HepG2 (cell line): ENCODE results near the gene CNPPD1. TPM values are rescaled to one million over a fixed set of nuclear protein-coding genes. Genes with fewer than 3 reads are reported as not detected.

Source experiments
- ATF7-NPFF ChIP-seq: sonication (generic); formaldehyde crosslinking; IDR thresholded peaks from 2 replicates; pipeline ENCODE4 v1.8.1; 2023; ENCODE audit warnings: mild to moderate bottlenecking, low read depth, missing genetic modification reagents, moderate library complexity
- CBX5 ChIP-seq: sonication (generic); formaldehyde crosslinking; IDR thresholded peaks from 2 replicates; pipeline ENCODE4 v1.4.0; 2020; ENCODE audit warnings: missing genetic modification reagents, borderline replicate concordance
- DMTF1 ChIP-seq: sonication (generic); formaldehyde crosslinking; IDR thresholded peaks from 2 replicates; pipeline ENCODE4 v1.4.0; 2020; ENCODE audit warnings: mild to moderate bottlenecking, missing genetic modification reagents
- PRMT3 ChIP-seq: sonication (generic); formaldehyde crosslinking; IDR thresholded peaks from 2 replicates; pipeline ENCODE4 v1.8.1; 2022; ENCODE audit warnings: low read depth, mild to moderate bottlenecking, moderate library complexity, missing genetic modification reagents, borderline replicate concordance
- RXRA ChIP-seq: sonication (generic); formaldehyde crosslinking; IDR thresholded peaks from 2 replicates; pipeline ENCODE4 v1.5.1; 2020; ENCODE audit warnings: missing genetic modification reagents
- SIX4 ChIP-seq: sonication (generic); formaldehyde crosslinking; IDR thresholded peaks from 2 replicates; pipeline ENCODE4 v1.4.0; 2020; ENCODE audit warnings: missing genetic modification reagents
- ZBTB8A ChIP-seq: sonication (generic); formaldehyde crosslinking; IDR thresholded peaks from 2 replicates; pipeline ENCODE4 v1.4.0; 2020; ENCODE audit warnings: mild to moderate bottlenecking, low read depth, missing genetic modification reagents, borderline replicate concordance
- ZHX2 ChIP-seq, 2 experiments: sonication (generic) in 1 of 2; formaldehyde crosslinking in 1 of 2; IDR thresholded peaks; 2 replicates each; pipeline versions ENCODE4 v1.6.1 to v1.9.0; 2014 to 2022; ENCODE audit warnings: antibody characterized with exemption in 1 of 2, borderline replicate concordance in 1 of 2, inconsistent platforms in 1 of 2, low read depth in 1 of 2, missing genetic modification reagents in 1 of 2
- ZNF142 ChIP-seq: sonication (generic); formaldehyde crosslinking; IDR thresholded peaks from 2 replicates; pipeline ENCODE4 v1.4.0; 2020; ENCODE audit warnings: missing genetic modification reagents
- ZNF343 ChIP-seq: sonication (generic); formaldehyde crosslinking; IDR thresholded peaks from 2 replicates; pipeline ENCODE4 v1.4.0; 2020; ENCODE audit warnings: mild to moderate bottlenecking, missing genetic modification reagents
- ZNF672 ChIP-seq: sonication (generic); formaldehyde crosslinking; IDR thresholded peaks from 2 replicates; pipeline ENCODE4 v1.8.1; 2022; ENCODE audit warnings: missing genetic modification reagents
- ZXDC ChIP-seq: sonication (generic); formaldehyde crosslinking; IDR thresholded peaks from 2 replicates; pipeline ENCODE4 v1.5.0; 2020; ENCODE audit warnings: mild to moderate bottlenecking, missing genetic modification reagents
- polyA plus RNA-seq, 8 experiments: library from polyadenylated mRNA; depleted of rRNA in 3 of 8; stranded (reverse) in 7 of 8; unstranded in 1 of 8; fragments of >200 nt; fragmentation: Illumina TruSeq in 4 of 8; extraction: Trizol in 4 of 8; gene quantifications; 2 replicates each; pipeline versions ENCODE4 v1.2.1 to v1.2.3, GENCODE V29; 2011 to 2016; ENCODE audit warnings: low read depth in 4 of 8, missing spikeins in 1 of 8, mixed read lengths in 1 of 8; ENCODE audit not compliant: insufficient read depth in 1 of 8
- total RNA-seq, 5 experiments: library from RNA; depleted of rRNA; stranded (reverse); fragments of >200 nt; fragmentation: Illumina TruSeq; extraction: Trizol; gene quantifications; 2 replicates each; pipeline ENCODE4 v1.2.3, GENCODE V29; 2016; ENCODE audit warnings: low read depth in 1 of 5

The CNPPD1 gene
- total and polyA plus RNA-seq, 2 of the 13 experiments (the other 11 are each of a cell fraction or from before 2014, with no cell fraction given) = 35.5 to 49.4 TPM

- no peak for TF ChIP-seq ZHX2 (IDR thresholded peaks at IDR 0.05; ENCODE audit: low read depth)
- no peak for TF ChIP-seq ZHX2 (CRISPR knock-in tag; IDR thresholded peaks at IDR 0.05; ENCODE audit: borderline replicate concordance)
- no peak for TF ChIP-seq RXRA (CRISPR knock-in tag)
- peak; percentile 30; the same call in 1 of the 2 replicates for TF ChIP-seq SIX4 (CRISPR knock-in tag)
- no peak for TF ChIP-seq ZXDC (CRISPR knock-in tag)
- no peak for TF ChIP-seq ZNF142 (CRISPR knock-in tag)
- no peak for TF ChIP-seq PRMT3
- 0 out of 2 replicates have a peak, but pooled peaks have one; percentile 11 for TF ChIP-seq ZBTB8A (CRISPR knock-in tag)
- peak; percentile 13; the same call in 1 of the 2 replicates for TF ChIP-seq ZNF343 (CRISPR knock-in tag)
- no peak for TF ChIP-seq ZNF672
- TF ChIP-seq ATF7-NPFF (CRISPR knock-in tag) = no peak
- no peak for TF ChIP-seq CBX5 (CRISPR knock-in tag)
- TF ChIP-seq DMTF1 (CRISPR knock-in tag) = peak; percentile 78; the same call in 1 of the 2 replicates
Observed at GRCh38 chr2:219161097-219161496, 15.6 kb downstream of the CNPPD1 start (continued).
